DMS53 (cell line): ENCODE measurements around the gene NSUN6.

Source experiments
- DNase-seq: peaks from one replicate; lab custom pipeline; 2025; lab: John Stamatoyannopoulos, UW

The NSUN6 gene, protein sequence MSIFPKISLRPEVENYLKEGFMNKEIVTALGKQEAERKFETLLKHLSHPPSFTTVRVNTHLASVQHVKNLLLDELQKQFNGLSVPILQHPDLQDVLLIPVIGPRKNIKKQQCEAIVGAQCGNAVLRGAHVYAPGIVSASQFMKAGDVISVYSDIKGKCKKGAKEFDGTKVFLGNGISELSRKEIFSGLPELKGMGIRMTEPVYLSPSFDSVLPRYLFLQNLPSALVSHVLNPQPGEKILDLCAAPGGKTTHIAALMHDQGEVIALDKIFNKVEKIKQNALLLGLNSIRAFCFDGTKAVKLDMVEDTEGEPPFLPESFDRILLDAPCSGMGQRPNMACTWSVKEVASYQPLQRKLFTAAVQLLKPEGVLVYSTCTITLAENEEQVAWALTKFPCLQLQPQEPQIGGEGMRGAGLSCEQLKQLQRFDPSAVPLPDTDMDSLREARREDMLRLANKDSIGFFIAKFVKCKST

DNA sequence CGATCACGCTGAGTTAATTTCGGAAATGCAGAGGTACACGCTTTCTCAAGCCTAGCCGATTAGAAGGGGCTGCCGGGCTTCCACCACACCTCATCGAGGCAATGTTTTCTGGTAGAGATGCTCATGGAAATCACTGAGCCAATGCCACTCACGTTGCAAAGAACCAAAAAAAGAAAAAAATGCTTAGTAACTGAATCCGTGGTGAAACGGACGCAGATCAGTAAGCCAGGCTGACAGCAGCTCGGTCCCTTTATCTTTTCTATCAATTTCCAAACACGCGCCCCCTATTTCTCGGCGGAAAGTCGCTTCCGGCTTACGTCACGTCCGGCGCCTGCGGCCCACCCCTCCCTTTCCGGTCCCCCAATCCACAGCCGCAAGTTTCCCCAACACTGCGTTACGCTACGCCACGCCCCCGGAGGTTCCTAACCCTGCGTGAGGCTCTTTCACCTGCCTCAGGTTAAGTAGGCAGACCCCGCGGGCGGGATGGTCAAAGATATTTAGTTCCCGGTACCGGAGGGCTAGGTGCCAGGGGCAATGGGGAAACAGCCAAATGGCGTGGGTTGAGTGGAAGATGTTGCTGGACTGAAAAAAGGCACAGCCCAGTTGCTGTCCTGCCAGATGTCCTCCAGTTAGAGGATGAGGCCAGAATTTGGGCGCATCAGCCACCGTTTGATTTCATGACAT, at the start of gene NSUN6:
Gene NSUN6 (minus strand): TSS at position 264 of the 684 bp plus-strand sequence. CDS start 384 bp downstream, outside the sequence.
- peak; percentile 96 for DNase-seq

DNA sequence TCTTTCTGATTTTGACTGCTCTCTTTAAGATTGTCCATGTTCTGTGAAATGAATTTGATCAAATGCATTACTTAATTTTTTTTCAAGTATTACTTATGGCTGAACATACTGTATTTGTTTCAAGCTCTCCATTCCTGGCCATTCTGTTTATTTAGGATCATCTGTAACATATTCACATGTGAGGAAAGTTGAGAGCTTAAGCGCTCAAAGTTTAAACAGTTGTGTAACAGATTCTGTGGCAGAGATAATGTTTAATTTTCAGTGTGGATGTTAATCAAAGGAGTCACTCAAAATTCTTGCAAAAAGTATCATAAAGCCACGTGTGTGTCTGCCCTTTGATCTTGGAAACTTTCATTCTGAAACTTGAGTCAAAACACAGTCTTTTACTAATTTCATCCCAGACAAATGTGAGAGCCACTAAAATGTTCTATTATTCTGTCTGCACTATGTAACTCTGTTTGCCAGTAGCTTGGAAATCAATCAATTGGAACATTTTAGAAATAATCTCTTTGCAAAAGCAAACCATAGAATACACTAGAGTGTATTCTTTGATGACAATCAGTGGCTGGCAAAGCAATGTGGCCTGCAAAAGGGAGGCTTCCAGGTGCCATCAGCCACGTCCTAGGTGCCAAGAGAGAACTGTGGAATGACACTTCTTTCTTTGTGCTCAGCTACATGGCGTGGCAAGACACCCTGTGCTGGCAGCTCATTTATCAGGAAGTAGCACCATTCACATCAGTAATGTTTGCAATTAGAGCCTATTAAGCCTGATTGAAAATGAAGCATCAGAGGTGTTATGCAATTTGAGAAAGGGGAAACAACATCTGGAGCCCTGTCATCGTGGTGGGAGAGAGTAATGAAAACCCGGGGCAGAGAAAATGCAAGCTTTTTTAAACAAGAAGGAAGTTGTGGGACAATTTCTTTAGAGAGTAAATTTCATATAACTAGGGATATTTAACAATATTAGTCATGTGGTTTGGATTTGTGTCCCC, 48.8 kb upstream of the NSUN6 start:
- DNase-seq, result no peak

DNA sequence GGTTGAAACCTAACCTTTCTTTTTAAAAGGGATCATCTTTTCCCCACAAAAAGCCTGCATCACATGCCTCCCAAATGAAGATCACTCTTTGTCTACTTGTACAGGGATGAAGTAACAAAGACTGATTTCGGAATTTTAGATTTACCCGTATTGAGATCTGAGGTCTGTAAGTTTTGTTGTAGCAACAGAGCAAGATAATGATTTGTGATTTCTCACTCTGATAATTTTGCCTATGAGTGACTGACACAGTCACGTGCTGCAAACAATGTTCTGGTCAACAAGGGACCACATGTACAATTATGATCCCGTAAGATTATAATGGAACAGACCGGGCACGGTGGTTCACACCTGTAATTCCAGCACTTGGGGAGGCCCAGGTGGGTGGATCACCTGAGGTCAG, 39.2 kb upstream of the NSUN6 start:
- no peak for DNase-seq

DNA sequence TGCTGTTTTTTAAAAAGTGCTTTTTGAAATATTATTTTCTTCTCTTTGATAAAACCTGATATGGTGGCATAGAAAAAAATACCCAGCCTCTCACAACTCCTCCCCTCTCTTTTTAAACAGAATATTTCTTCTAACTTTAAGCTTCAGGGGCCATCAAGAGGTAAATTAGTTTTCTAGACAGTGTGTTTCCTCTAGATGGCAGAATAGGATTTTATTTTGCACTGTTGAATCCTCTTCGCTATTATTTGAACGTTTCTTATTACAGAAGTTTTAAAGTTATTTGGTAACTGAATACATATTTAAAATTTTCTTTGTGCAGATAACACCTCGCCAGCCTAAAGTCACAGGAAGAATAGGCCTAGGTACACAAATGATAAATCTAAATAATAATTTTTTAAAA, 38.1 kb upstream of the NSUN6 start:
- DNase-seq, result peak; percentile 63

DNA sequence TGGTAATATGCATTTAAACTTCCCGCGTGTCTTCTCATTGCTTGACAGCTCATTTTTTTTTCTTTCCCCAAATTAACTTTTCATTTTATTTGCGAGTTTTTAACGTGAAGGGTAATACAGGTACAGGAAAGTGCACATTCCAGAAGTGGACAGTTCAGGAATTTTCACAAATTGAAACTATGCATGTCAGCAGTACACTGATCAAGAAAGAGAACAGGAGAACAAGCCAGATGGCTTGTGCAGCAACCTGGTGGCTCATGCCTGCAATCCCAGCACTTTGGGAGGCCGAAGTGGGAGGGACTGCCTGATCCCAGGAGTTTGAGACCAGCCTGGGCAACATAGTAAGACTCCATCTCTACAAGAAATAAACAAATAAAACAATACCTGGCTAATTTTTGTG, 36.3 kb upstream of the NSUN6 start:
- DNase-seq, result no peak

DNA sequence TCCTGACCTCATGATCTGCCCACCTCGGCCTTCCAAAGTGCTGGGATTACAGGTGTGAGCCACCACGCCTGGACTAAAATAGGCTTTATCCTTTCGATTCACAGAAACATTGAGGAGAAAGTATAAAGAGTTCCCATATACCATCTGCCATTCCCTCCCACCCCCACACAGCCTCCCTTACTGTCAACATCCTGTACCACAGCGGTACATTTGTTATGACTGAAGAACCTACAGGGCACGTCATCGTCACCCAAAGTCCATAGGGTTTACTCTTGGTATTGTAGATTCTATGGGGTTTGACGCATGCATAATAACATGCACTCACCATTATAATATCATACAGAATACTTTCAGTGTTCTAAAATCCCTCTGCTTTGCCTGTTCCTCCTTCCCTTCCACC, 35.8 kb upstream of the NSUN6 start:
- DNase-seq, result no peak

DNA sequence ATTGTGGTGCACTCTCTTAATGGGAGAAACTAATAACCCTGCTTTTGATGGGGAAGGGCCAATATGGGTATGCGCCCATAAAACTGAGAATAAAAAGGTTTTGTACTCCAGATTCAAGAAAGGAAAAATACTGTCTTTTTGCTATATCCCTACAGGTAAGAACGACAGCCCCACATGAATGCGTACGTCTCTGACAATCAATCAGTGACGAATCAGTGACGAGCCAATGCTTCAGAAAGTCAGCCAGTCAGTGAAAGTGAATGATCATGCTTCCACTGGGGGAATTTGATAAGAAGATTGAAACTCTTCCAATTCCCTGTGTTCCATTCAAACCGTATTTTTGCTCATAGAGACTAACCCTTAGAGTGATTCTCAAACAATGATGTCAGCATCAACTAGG, 34.2 kb upstream of the NSUN6 start:
- no peak for DNase-seq

DNA sequence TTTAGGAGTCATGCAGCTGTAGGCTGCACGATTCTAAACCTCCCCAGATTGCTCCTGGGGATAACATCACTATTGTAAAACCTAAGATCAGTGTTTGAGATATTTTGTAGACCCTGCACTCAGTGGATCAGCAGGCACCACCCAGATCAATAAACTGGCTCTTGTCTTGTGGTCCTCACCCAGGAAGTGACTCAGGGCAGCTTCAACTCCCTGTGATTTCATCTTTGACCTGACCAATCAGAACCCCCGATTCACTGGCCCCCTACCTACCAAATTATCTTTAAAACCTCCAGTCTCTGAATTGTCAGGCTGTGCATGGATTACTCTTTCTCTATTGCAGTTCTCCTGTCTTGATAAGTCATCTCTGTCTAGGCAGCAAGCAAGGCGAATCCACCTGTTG, 33.6 kb upstream of the NSUN6 start:
- DNase-seq, result no peak

DNA sequence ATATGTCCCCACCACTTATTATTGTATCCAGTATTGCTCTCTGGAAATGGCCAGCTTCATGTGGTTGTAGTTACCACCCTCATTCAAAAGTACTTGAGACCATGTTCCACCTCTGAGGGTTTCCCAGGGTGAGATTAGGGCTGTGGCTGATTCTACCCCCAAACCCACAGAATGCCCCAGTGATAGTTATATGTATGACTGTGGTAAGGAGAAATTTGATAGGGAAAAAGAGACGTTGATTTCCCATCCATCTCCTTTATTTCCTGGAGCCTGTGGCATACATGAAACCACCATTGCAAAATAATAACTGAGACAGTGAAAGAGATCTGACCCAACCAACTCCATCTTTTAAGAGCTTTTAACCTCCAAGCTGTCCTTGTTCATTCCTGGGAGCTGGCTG, 33.0 kb upstream of the NSUN6 start:
- DNase-seq, result no peak

DNA sequence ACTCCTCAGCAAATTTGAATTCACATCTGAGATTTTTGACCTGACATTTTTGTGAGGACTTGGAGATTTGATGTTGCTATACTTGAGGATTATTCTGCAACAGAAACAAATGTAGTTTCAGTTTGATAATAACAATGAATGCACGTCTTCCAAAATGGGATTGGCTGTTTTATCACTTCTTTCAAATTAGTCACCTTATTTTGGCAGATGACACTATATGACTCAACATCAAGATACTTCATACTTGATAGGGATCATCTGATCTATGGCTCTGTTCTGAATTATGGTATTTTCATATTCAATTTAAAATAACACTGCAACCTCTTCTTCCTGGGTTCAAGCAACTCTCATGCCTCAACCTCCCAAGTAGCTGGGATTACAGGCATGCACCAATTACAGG, 32.0 kb upstream of the NSUN6 start:
- DNase-seq, result no peak

DNA sequence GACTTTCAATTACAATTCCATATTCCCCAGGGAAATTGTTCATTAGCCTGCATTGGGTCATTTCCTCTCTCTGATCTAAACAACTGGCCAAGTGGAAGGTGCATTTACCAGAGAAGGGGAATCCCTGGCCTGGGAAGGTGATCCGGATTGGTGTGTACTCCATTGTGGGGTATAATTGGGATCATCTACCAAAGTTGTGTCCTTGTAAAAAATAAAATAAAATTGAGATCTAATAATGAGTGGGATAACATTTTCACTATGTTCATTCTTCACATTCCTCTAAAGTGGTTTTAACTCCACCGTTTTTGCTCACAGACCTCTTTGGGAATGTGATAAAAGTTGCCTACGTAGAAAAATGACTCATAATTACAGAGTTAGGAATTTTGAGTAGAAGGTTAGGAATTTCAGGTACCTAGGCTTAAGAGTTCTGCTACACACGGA, 30.6 kb upstream of the NSUN6 start:
- no peak for DNase-seq

DNA sequence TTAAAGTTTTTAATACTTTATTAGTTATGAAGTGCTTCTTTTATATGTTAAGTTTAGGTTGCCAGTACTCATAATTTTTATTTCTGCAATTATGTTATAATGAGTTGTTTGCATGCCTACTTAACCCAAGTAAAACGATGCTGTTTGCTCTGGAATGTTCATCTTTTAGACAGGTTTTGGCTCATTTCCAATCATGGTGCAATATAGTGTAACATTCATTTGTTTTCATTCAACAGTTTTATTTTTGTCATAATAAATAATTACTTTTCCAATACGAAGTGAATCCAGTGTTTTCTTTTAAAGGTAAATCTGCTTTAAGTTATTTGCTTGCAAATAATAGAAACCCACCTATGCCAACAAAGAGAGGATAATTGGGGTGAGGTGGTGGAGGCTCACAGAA, 30.0 kb upstream of the NSUN6 start:
- no peak for DNase-seq

DNA sequence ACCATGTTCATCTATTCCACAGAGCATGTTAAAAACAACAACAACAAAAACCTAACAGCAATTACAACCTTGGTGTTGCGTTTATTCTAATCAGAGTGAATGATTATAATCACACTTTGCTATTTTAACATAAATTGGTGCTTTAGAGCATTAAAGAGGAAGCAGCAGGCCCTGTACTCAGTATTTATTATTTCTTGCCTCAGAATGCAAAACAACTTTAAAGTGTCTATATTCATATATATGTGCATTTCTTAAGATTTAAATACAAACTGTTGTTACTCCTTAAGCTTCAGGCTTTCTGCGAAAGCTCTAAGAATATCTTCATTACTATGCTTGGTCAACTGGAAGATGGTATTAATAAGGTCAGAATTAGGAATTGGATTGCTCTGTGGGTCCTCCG, 29.4 kb upstream of the NSUN6 start:
- no peak for DNase-seq

DNA sequence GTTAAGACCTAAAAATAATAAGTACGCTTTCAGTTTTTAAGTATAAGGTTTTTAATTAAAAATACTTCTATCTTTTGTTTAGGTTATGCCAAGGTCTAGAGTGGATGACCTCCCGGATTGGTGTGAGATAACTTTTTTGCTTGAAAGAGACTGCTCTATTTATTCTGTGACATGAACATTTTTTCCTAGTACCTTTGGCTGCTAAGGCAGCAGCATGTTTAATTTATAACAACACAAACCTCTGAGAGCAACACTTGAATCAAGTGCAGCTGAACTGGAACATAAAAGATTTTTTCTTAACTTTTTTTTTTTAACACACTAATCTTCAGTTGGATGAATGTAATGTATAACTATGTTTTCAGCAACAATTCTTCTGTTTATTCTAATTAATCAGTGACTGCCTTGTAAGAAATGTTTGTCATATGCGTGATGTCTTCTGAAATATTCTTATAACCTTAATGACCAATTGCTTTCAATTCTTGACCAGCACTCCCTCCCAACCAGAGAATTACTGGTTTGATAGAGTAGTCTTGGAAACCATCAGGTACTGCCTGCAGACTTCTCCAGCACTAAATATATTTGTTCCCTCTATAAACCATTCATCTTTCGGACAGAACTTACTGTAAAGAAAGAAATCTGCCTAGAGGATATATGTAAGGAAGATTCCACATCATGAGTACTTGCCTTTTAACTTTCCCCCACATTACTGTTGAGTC, 23.9 kb upstream of the NSUN6 start:
- no peak for DNase-seq

DNA sequence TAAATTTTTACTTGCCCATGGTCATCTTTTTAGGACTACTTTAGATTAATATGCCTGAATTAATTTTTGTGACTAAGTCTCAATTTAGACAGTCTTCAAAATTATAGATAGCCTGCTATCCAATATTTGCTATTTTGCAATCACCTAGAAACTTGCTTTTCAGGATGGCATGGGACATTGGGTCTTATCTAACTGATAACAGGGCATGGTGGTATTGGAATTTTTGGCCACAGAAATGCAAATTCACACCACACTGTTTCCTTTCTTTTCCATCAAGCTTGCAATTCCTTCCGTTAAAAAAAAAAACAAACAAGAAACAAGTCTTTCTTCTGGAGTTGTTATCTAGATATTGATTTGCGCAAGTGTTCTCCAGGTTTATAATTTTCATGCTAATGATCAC, 16.6 kb upstream of the NSUN6 start:
- no peak for DNase-seq

DNA sequence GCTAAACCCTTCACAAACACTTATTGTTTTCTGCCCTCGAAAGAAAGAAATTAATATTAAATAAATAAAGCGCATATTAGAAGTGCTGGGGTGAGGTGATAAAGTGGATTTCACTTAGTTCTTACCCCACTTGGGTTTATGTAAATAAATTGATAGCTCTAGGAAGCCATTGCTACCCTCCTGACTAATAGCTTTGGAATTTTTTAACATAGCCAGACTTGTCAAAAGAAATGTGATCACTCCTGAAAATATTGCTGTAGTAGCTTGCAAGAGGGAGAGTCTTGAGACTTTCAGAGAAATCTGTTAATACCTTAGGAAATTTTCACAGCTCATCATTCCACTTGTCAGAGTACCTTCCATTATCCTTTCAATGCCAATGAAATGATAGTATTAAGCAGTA, 15.4 kb upstream of the NSUN6 start:
- peak; percentile 27 for DNase-seq

DNA sequence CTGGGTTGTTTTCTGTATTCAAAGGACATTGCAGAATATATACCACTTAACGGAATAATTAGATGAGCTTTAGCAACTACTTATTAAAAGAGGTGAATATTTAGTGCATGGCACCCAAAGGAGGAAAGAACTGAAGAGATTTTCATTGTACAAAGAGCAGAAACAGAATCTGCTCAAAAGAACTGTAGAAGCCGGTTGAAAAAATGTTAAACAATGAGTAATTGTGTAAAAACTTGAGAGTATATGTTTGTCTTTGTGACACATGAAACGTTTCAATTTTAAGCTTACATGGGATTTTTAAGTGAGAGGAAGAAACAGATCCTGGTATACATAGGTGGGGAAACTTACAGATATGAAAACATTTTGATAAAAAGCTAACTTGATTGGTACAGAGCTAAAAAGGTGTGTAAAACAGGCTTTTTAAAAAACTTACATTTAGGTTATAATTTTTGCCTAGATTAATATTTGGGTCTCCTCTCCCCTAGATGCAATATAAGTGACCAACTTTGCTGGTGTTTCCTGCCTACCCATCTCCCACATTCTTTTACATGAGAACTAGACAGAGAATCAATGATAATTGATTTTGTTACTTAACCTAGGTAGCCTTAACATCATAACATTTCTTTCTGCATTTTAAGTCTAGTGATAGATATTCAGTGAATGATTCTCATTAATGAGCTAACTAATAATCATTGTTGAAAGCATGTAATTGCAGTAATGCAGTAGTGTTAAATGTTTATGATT, 14.6 kb upstream of the NSUN6 start:
- peak; percentile 25 for DNase-seq

DNA sequence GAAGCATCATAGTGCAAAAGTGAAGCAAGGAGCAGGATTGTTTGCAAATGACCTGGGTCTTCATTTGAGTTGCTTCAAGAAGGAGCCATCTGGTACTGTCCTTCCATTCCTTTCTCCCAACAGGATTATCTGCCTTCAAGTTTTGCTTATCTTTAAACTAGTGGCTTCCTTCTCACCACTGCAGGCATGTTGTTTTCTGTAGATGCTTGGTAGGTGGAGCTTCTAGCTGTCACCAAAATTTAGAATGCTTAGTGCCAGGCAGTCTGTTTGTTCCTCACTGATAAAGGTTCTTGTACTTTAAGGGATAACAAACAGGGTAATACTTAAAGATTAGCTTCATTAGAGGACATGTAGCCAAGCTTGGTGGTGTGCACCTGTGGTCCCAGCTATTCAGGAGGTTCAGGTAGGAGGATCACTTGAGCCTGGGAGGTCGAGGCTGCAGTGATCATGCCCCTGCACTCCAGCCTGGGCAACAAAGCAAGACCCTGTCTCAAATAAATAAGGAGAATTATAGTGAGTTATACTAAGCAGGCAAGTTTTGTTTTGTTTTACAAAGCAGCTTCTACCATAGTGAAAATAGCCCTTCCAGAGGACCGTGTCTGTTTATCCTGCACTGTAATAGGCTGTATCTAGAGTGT, 13.6 kb upstream of the NSUN6 start:
- no peak for DNase-seq

DNA sequence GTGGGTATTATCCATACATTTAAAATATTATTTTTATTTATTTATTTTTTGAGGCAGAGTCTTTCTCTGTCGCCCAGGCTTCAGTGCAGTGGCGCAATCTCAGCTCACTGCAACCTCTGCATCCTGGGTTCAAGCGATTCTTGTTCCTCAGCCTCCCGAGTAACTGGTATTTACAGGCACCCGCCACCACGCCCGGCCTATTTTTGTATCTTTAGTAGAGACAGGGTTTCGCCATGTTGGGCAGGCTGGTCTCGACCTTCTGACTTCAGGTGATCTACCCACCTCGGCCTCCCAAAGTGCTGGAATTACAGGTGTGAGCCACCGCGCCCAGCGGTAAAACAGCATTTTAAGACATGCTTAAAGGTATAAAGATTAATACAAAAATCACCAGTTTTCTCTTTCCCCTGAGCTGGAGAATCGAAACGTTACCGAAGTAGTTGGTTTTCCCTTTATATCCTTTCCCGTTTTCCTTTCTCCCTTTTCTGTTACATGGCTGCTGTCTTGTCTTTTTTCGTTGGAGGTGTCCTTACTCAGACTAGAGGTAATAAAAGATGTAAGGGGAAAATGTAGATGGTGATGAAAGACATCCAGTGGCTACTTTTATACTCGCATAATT, 9.5 kb upstream of the NSUN6 start:
- DNase-seq, result no peak
